ENCODE results near the gene RBFOX2.

Gene RBFOX2

GRCh38 chr22:35860087-35860733, 168.4 kb downstream of the RBFOX2 start:
- DNase-seq = no peak

GRCh38 chr22:35854334-35854733, 174.3 kb downstream of the RBFOX2 start:
- DNase-seq = no peak

- DNase-seq = no peak
These were observed 176.5 kb downstream of the RBFOX2 start for GRCh38 chr22:35852076-35852475.

- DNase-seq = no peak
These were observed 177.8 kb downstream of the RBFOX2 start for GRCh38 chr22:35850831-35851230.

- DNase-seq = no peak
These were observed 181.8 kb downstream of the RBFOX2 start for GRCh38 chr22:35846804-35847203.

GRCh38 chr22:35844886-35845285, 183.7 kb downstream of the RBFOX2 start:
- DNase-seq = no peak

- DNase-seq = no peak
These were observed 185.7 kb downstream of the RBFOX2 start for GRCh38 chr22:35842954-35843353.

- no peak for DNase-seq
These were observed 186.1 kb downstream of the RBFOX2 start for GRCh38 chr22:35842519-35842913.

GRCh38 chr22:35841907-35842518, 186.6 kb downstream of the RBFOX2 start:
- no peak for DNase-seq

- DNase-seq = no peak
These were observed 188.3 kb downstream of the RBFOX2 start for GRCh38 chr22:35840302-35840739.

- no peak for DNase-seq
These were observed 188.8 kb downstream of the RBFOX2 start for GRCh38 chr22:35839841-35840301.

- DNase-seq = no peak
These were observed 189.6 kb downstream of the RBFOX2 start for GRCh38 chr22:35838855-35839576.

GRCh38 chr22:35837101-35837727, 191.4 kb downstream of the RBFOX2 start:
- DNase-seq = no peak

- no peak for DNase-seq
These were observed 192.5 kb downstream of the RBFOX2 start for GRCh38 chr22:35835998-35836691.

- no peak for DNase-seq
These were observed 193.2 kb downstream of the RBFOX2 start for GRCh38 chr22:35835267-35835997.

- DNase-seq = no peak
These were observed 194.6 kb downstream of the RBFOX2 start for GRCh38 chr22:35834061-35834460.

GRCh38 chr22:35830305-35830704, 198.3 kb downstream of the RBFOX2 start:
- no peak for DNase-seq

- no peak for DNase-seq
These were observed 204.4 kb downstream of the RBFOX2 start for GRCh38 chr22:35824256-35824655.

GRCh38 chr22:35821654-35822053, 207.0 kb downstream of the RBFOX2 start:
- no peak for DNase-seq

- DNase-seq = no peak
These were observed 209.2 kb downstream of the RBFOX2 start for GRCh38 chr22:35819421-35819820.

GRCh38 chr22:35818897-35819296, 209.7 kb downstream of the RBFOX2 start:
- DNase-seq = no peak

- DNase-seq = no peak
These were observed 216.0 kb downstream of the RBFOX2 start for GRCh38 chr22:35812600-35812999.
